ENCODE measurements around the gene SLC12A8. TPM values are rescaled to one million over a fixed set of nuclear protein-coding genes. Genes with fewer than 3 reads are reported as not detected.
A peak's percentile ranks its signal among the peaks of the same experiment; 100 is the strongest.

Gene SLC12A8
- total and polyA plus RNA-seq, 12 donors, result 1.0 to 5.9 (median 1.8) TPM

DNA sequence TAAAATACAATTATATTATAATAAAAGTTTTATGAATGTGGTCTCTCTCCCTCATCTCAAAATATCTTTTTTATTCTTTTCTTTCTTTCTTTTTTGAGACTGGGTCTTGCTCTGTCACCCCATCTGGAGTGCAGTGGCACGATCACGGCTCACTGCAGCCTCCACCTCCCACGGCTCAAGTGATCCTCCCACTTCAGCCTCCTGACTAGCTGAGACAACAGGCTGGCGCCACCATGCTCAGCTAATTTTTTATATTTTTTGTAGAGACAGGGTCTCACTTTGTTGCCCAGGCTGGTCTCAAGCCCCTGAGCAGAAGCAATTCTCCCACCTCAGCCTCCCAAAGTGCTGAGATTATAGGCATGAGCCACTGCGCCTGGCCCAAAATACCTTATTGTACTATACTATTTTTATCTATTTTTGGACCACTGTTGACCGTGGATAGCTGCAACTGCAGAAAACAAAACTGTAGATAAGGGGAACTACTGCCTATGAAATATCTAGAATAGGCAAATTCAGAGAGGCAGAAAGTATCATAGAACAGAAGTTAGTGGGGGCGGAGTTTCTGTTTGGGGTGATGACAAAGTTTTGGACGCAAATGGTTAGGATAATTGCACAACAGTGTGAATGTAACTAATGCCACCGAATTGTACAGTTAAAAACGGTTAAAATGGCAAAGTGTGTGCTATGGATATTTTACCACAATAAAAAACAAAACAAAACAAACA lies 66.6 kb downstream of the SLC12A8 start:
- 65 to 80% (median 73%) methylated on average over 10 of the region's 10 CpGs for WGBS, 4 donors
- Histone ChIP-seq H3K9me3 (replicated peaks in 1 of 3) (no peaks in the 10 kb centered on the region), H3K27me3 (no peaks in the 10 kb centered on the region), H3K4me3 (no peak overlapping the region), H3K36me3 (replicated peaks in 1 of 2) (no peaks in the 10 kb centered on the region), H3K27ac (peak overlapping the region in 2 of 5 donors; percentile 73 to 74), H3K4me1 (replicated peaks in 1 of 2) (peaks cover 16 to 44% of the 10 kb centered on the region in 2 donors)
- TF ChIP-seq, protein P1, sequence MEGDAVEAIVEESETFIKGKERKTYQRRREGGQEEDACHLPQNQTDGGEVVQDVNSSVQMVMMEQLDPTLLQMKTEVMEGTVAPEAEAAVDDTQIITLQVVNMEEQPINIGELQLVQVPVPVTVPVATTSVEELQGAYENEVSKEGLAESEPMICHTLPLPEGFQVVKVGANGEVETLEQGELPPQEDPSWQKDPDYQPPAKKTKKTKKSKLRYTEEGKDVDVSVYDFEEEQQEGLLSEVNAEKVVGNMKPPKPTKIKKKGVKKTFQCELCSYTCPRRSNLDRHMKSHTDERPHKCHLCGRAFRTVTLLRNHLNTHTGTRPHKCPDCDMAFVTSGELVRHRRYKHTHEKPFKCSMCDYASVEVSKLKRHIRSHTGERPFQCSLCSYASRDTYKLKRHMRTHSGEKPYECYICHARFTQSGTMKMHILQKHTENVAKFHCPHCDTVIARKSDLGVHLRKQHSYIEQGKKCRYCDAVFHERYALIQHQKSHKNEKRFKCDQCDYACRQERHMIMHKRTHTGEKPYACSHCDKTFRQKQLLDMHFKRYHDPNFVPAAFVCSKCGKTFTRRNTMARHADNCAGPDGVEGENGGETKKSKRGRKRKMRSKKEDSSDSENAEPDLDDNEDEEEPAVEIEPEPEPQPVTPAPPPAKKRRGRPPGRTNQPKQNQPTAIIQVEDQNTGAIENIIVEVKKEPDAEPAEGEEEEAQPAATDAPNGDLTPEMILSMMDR (IDR thresholded peaks at IDR 0.05), result no peak
- TF ChIP-seq POLR2A (IDR thresholded peaks at IDR 0.05), result no peak
- intact Hi-C loops (cut with DNase I), result loop anchor here (10.0 kb wide), 2 partner anchors 141 to 151 kb away; no protein-coding TSS in a partner anchor
- no peak for DNase-seq

DNA sequence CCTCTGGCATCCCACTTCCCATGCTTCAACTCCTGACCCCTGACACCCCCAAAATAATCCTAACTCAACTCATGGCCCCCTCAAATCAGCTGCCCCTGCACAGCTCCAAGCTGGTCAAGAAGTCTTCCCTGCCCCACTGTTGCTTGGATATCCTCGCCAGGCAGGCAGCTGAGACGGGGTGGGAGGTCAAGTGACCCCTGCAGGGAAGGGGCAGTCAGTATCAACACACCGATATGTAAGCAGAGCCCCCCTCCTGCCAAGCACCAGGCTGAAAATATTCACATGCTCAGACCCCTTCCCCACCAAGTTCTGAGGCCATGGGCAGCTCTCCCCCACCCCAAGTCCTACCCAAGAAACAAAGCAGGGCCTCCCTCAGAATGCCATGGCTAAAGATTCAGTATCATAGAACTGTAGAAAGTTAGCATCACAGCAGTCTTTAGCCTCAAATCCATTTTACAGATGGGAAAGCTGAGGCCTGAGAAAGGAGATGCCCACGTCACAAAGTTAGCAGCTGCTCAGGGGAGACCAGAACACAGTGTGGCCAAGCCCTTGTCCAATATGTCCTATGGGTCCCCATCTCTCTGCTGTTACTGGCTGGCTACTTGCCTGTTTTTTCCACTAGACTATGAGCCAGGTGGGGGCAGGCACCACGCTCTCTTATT lies 67.8 kb downstream of the SLC12A8 start:
- Histone ChIP-seq H3K27me3 (no peaks in the 10 kb centered on the region), H3K4me3 (no peak overlapping the region), H3K36me3 (replicated peaks in 1 of 2) (no peaks in the 10 kb centered on the region), H3K27ac (peak overlapping the region in 1 of 5 donors; percentile 35), H3K4me1 (replicated peaks in 1 of 2) (peaks cover 20 to 52% of the 10 kb centered on the region in 2 donors), H3K9me3 (replicated peaks in 1 of 3) (no peaks in the 10 kb centered on the region)
- DNase-seq, result no peak
- intact Hi-C loops (cut with DNase I), result loop anchor here (10.0 kb wide), 2 partner anchors 140 to 150 kb away; no protein-coding TSS in a partner anchor
- 86 to 93% (median 90%) methylated on average over 5 of the region's 5 CpGs for WGBS, 4 donors
- no peak for TF ChIP-seq POLR2A (IDR thresholded peaks at IDR 0.05)
- TF ChIP-seq, protein P1 (IDR thresholded peaks at IDR 0.05), result no peak

DNA sequence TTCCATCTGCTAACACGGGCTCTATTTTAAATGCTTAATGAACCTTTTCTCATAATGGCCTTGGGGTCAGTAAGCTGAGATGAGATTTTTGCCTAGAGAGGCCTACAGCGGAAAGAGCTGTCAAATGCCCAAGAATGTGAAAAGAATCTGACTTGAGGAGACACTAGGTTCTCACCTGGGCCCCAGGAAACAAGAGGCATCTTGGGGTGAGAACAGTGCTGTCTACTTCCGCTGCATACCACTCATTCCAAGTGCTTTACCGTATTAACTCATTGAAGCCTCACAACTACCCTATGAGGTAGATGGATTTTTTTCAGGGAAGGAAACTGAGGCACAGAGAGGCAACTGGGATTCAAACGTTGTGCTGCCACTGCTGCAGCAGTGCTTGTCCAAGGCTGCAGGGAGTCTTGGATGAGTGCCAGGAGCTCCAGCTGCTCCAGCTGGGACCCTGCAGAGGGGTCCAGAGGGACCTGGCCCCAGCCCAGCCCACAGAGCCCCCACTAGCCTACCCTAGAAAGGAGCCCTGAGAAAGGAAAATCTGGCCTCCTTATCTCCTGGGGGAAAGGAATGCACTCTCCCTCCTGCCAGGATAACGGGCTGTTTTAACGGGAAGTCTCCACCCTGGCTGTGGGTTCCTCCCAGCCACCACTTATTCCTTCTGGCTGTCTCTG lies 68.4 kb downstream of the SLC12A8 start:
- TF ChIP-seq POLR2A (IDR thresholded peaks at IDR 0.05), result no peak
- TF ChIP-seq, protein P1 (IDR thresholded peaks at IDR 0.05), result no peak
- Histone ChIP-seq H3K4me1 (replicated peaks in 1 of 2) (peaks cover 20 to 52% of the 10 kb centered on the region in 2 donors), H3K27ac (peak overlapping the region in 1 of 5 donors; percentile 27), H3K4me3 (no peak overlapping the region), H3K36me3 (replicated peaks in 1 of 2) (no peaks in the 10 kb centered on the region), H3K9me3 (replicated peaks in 1 of 3) (no peaks in the 10 kb centered on the region), H3K27me3 (no peaks in the 10 kb centered on the region)
- DNase-seq, result no peak
- 58 to 64% (median 59%) methylated on average over 7 of the region's 7 CpGs for WGBS, 4 donors
- intact Hi-C loops (cut with DNase I), result loop anchor here (10.0 kb wide), 2 partner anchors 139 to 149 kb away; no protein-coding TSS in a partner anchor

DNA sequence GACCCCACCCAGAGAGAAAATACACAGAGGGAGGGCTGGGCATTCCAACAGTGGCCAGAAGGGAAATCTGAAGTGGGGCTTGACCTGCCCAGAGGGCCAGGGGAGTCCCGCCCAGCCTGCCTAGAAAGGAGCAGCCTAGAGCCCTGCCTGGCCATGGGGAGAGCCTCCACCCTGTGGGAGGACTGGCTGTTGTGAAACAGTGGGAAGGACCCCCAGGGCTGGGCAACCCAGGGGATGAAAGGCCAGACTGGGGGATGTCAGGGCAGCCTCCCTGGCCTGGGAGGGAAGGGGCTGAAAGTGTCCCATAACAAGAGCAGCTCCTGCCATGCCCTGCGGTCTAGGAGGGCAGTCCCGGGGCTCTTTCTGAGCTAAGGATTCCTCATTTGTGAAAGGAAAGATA lies 69.0 kb downstream of the SLC12A8 start:
- Histone ChIP-seq H3K27ac (peak overlapping the region in 1 of 5 donors; percentile 46), H3K4me3 (no peak overlapping the region), H3K4me1 (replicated peaks in 1 of 2) (peaks cover 20 to 52% of the 10 kb centered on the region in 2 donors), H3K9me3 (replicated peaks in 1 of 3) (no peaks in the 10 kb centered on the region), H3K27me3 (no peaks in the 10 kb centered on the region), H3K36me3 (replicated peaks in 1 of 2) (no peaks in the 10 kb centered on the region)
- WGBS, 4 donors, result 82 to 93% (median 89%) methylated on average over 3 of the region's 3 CpGs
- TF ChIP-seq POLR2A (IDR thresholded peaks at IDR 0.05), result no peak
- TF ChIP-seq, protein P1 (IDR thresholded peaks at IDR 0.05), result no peak
- intact Hi-C loops (cut with DNase I), result loop anchor here (10.0 kb wide), 2 partner anchors 139 to 149 kb away; no protein-coding TSS in a partner anchor
- no peak for DNase-seq

Measured in adrenal gland (tissue), 12 donors.